B cell (primary cell): Measurements from ENCODE around the gene ANKRD11. TPM values are rescaled to one million over a fixed set of nuclear protein-coding genes. Genes with fewer than 3 reads are reported as not detected.

Experiments
- ATAC-seq: fragments of 200-7000 bp; cut with Tn5 transposase; one replicate; pipeline ENCODE4 v1.10.0; 2021; ENCODE audit warnings: low read depth, mild to moderate bottlenecking, moderate number of reproducible peaks, moderate library complexity
- CTCF ChIA-PET: fragments of 350-600 bp; sonication (Branson Sonifier 250); formaldehyde crosslinking; loops from one replicate; lab custom pipeline; 2021; ENCODE audit warnings: antibody characterized with exemption, inconsistent platforms; lab: Charles Lee
- POLR2A ChIA-PET: fragments of 350-600 bp; sonication (Branson Sonifier 250); formaldehyde crosslinking; loops from one replicate; lab custom pipeline; 2021; ENCODE audit warnings: antibody characterized with exemption; lab: Charles Lee
- DNase-seq: peaks from one replicate; pipeline ENCODE4 v3.0.0; 2013
- H2AFZ ChIP-seq: 2 replicates; pipeline ENCODE4 v1.6.1; 2012; ENCODE audit warnings: mild to moderate bottlenecking, low read depth, low read length; ENCODE audit not compliant: insufficient read depth, poor library complexity, severe bottlenecking
- H3K27ac ChIP-seq, 2 donors: 1 replicate in 1 of 2; 2 replicates in 1 of 2; pipeline ENCODE4 v1.5.1; 2012 to 2013; ENCODE audit warnings: low read length in 2 of 2, mild to moderate bottlenecking in 2 of 2, moderate library complexity in 1 of 2
- H3K27me3 ChIP-seq, 4 experiments: fragments of 200-600 bp in 1 of 4; sonication (generic) in 1 of 4; replicated peaks in 1 of 4; 1 replicate in 2 of 4; 2 replicates in 2 of 4; pipeline versions ENCODE4 v1.6.1 to v1.7.0; 2013 to 2016; ENCODE audit warnings: low read length in 3 of 4, mild to moderate bottlenecking in 2 of 4, mixed read lengths in 1 of 4, moderate library complexity in 1 of 4; ENCODE audit not compliant: insufficient read depth in 4 of 4, control insufficient read depth in 3 of 4; ENCODE audit errors: control extremely low read depth in 1 of 4
- H3K36me3 ChIP-seq, 2 experiments: replicated peaks in 1 of 2; 1 replicate in 1 of 2; 2 replicates in 1 of 2; pipeline versions ENCODE4 v1.6.1 to v1.7.1; 2013; ENCODE audit warnings: low read length in 1 of 2; ENCODE audit not compliant: insufficient read depth in 2 of 2, control insufficient read depth in 1 of 2; ENCODE audit errors: control extremely low read depth in 1 of 2, extremely low read depth in 1 of 2
- H3K4me1 ChIP-seq, 2 donors: fragments of 200-600 bp in 1 of 2; sonication (generic) in 1 of 2; 1 replicate in 1 of 2; 2 replicates in 1 of 2; pipeline versions ENCODE4 v1.5.1 to v1.6.1; 2013 to 2017; ENCODE audit warnings: low read length in 2 of 2; ENCODE audit not compliant: control insufficient read depth in 2 of 2, insufficient read depth in 2 of 2
- H3K4me2 ChIP-seq: replicated peaks from 2 replicates; pipeline ENCODE3; 2012; ENCODE audit warnings: mild to moderate bottlenecking, low read depth, low read length; ENCODE audit not compliant: poor library complexity, severe bottlenecking
- H3K4me3 ChIP-seq, 5 experiments: fragments of 200-600 bp in 1 of 5; sonication (generic) in 1 of 5; 1 replicate in 3 of 5; 2 replicates in 2 of 5; pipeline versions ENCODE4 v1.5.1 to v1.7.0; 2011 to 2016; ENCODE audit warnings: low read length in 4 of 5, mild to moderate bottlenecking in 4 of 5, low read depth in 2 of 5, control low read depth in 1 of 5, moderate library complexity in 1 of 5; ENCODE audit not compliant: insufficient read depth in 1 of 5; ENCODE audit errors: control extremely low read depth in 1 of 5, extremely low read depth in 1 of 5
- H3K79me2 ChIP-seq: fragments of 200-600 bp; sonication (generic); one replicate; pipeline ENCODE4 v1.6.0; 2016; ENCODE audit warnings: low read length; ENCODE audit not compliant: control insufficient read depth, insufficient read depth
- H3K9ac ChIP-seq: fragments of 200-600 bp; sonication (generic); 2 replicates; pipeline ENCODE4 v1.6.1; 2017; ENCODE audit warnings: mild to moderate bottlenecking, low read length, moderate library complexity
- H3K9me3 ChIP-seq, 3 donors: one replicate each; pipeline versions ENCODE4 v1.6.1 to v1.7.1; 2013; ENCODE audit warnings: low read length in 2 of 3; ENCODE audit not compliant: control insufficient read depth in 2 of 3, insufficient read depth in 1 of 3; ENCODE audit errors: control extremely low read depth in 1 of 3
- H4K20me1 ChIP-seq: 2 replicates; pipeline ENCODE4 v1.6.0; 2012; ENCODE audit warnings: mild to moderate bottlenecking, low read length; ENCODE audit not compliant: insufficient read depth, control insufficient read depth, poor library complexity, severe bottlenecking
- H3K27ac Mint-ChIP-seq: one replicate; pipeline ENCODE4 v1.8.0; 2021; ENCODE audit warnings: mixed read lengths
- H3K27me3 Mint-ChIP-seq: one replicate; pipeline ENCODE4 v1.8.0; 2021; ENCODE audit warnings: mixed read lengths
- H3K4me1 Mint-ChIP-seq: one replicate; pipeline ENCODE4 v1.8.0; 2021; ENCODE audit warnings: mixed read lengths
- H3K4me3 Mint-ChIP-seq: one replicate; pipeline ENCODE4 v1.8.0; 2021; ENCODE audit warnings: mixed read lengths
- H3K9me3 Mint-ChIP-seq: one replicate; pipeline ENCODE4 v1.8.0; 2022; ENCODE audit warnings: mixed read lengths; ENCODE audit not compliant: insufficient read depth
- CTCF ChIP-seq: fragments of 200-600 bp; IDR thresholded peaks from one replicate; pipeline ENCODE4 v1.8.0; 2022; ENCODE audit warnings: antibody characterized with exemption, mild to moderate bottlenecking
- EZH2 ChIP-seq: IDR thresholded peaks from 2 replicates; pipeline ENCODE4 v1.6.1; 2012; ENCODE audit warnings: borderline replicate concordance, low read depth, mild to moderate bottlenecking, moderate library complexity, low read length; ENCODE audit not compliant: insufficient read depth, poor library complexity, severe bottlenecking
- WGBS: methylation state at CpG from one replicate; pipeline ENCODE4 v1.1.5; 2013; ENCODE audit warnings: missing lambda C conversion rate; ENCODE audit not compliant: insufficient coverage; 5-methylcytosine and 5-hydroxymethylcytosine counted together
- intact Hi-C: fragments of 100-400 bp; cut with micrococcal nuclease; formaldehyde crosslinking; loops from one replicate; pipeline ENCODE4 v1.10.0; 2022
- polyA plus RNA-seq: library from polyadenylated mRNA; depleted of rRNA; stranded (reverse); fragments of >200 nt; gene quantifications from 2 replicates; pipeline ENCODE4 v1.2.3, GENCODE V29; 2012
- total RNA-seq, 2 donors: library from RNA; stranded (reverse); fragments of 120-200 nt in 1 of 2; gene quantifications; 1 replicate in 1 of 2; 2 replicates in 1 of 2; pipeline versions ENCODE4 v1.2.3 to v1.2.4, GENCODE V29; 2013 to 2022

Gene ANKRD11
- total and polyA plus RNA-seq, 2 donors (not counting 1 experiment from before 2014, with no cell fraction given), result 67.9 to 314 TPM

- Histone ChIP-seq H3K27ac (no peak overlapping the region), H3K4me2 (no peak overlapping the region), H3K4me1 (peaks cover 44 to 58% of the 10 kb centered on the region in 2 donors), H3K36me3 (peaks cover 0 to 19% of the 10 kb centered on the region in 2 experiments), H2AFZ (no peak overlapping the region), H3K9ac (no peak overlapping the region), H4K20me1 (peaks cover 99% of the 10 kb centered on the region), H3K27me3 (no peaks in the 10 kb centered on the region), H3K4me3 (no peak overlapping the region), H3K79me2 (peaks cover 99% of the 10 kb centered on the region), H3K9me3 (peaks cover 0 to 18% (median 7%) of the 10 kb centered on the region in 3 donors)
- 97% methylated on average over 28 of the region's 32 CpGs for WGBS
- peaks cover 83% of the 10 kb centered on the region for H3K4me1 Mint-ChIP-seq
- intact Hi-C loops, result loop anchor here (10.0 kb wide), 1 partner anchor 117 kb away; no protein-coding TSS in a partner anchor
- H3K9me3 Mint-ChIP-seq, result peaks cover 2% of the 10 kb centered on the region
- no peak overlapping the region for H3K27ac Mint-ChIP-seq
- ATAC-seq, result no peak
- H3K4me3 Mint-ChIP-seq, result no peak overlapping the region
- TF ChIP-seq EZH2 (no peak), CTCF (no peak)
- no peaks in the 10 kb centered on the region for H3K27me3 Mint-ChIP-seq
- CTCF ChIA-PET, result no interaction called here
- POLR2A ChIA-PET, result no interaction called here
- no peak for DNase-seq
These were observed 118.3 kb downstream of the ANKRD11 start for GRCh38 chr16:89371968-89372634.

GRCh38 chr16:89371386-89371785 is 119.0 kb downstream of the ANKRD11 start:
- WGBS, result 98% methylated on average over 11 of the region's 12 CpGs
- Histone ChIP-seq H3K4me3 (no peak overlapping the region), H3K9ac (no peak overlapping the region), H3K27me3 (no peaks in the 10 kb centered on the region), H3K9me3 (peaks cover 0 to 14% (median 7%) of the 10 kb centered on the region in 3 donors), H2AFZ (no peak overlapping the region), H3K36me3 (peaks cover 0 to 19% of the 10 kb centered on the region in 2 experiments), H3K79me2 (peaks cover 99% of the 10 kb centered on the region), H3K27ac (no peak overlapping the region), H3K4me2 (no peak overlapping the region), H4K20me1 (peaks cover 99% of the 10 kb centered on the region), H3K4me1 (peaks cover 51 to 63% of the 10 kb centered on the region in 2 donors)
- TF ChIP-seq CTCF, result no peak
- TF ChIP-seq EZH2, result no peak
- DNase-seq (no peak), ATAC-seq (no peak)
- CTCF ChIA-PET, result interaction anchor here (1.4 kb wide), 1 partner anchor 9 kb away, joined by 4 read pairs; no protein-coding TSS in a partner anchor
- H3K27me3 Mint-ChIP-seq, result no peaks in the 10 kb centered on the region
- H3K27ac Mint-ChIP-seq, result no peak overlapping the region
- POLR2A ChIA-PET, result no interaction called here
- H3K4me3 Mint-ChIP-seq, result no peak overlapping the region
- intact Hi-C loops, result loop anchor here (10.0 kb wide), 1 partner anchor 117 kb away; no protein-coding TSS in a partner anchor
- peaks cover 84% of the 10 kb centered on the region for H3K4me1 Mint-ChIP-seq
- peaks cover 2% of the 10 kb centered on the region for H3K9me3 Mint-ChIP-seq
